ENCODE measurements around the gene TBCK. TPM values are rescaled to one million over a fixed set of nuclear protein-coding genes. Genes with fewer than 3 reads are reported as not detected.

TBCK gene
- polyA plus RNA-seq, 1 of the 3 experiments (the other 2 are of a cell fraction), result 14.6 TPM

- TF ChIP-seq REST (IDR thresholded peaks at IDR 0.05; ENCODE audit: low read depth, low read length), result no peak
- TF ChIP-seq MXI1 (IDR thresholded peaks at IDR 0.05; ENCODE audit: low read depth, low read length), result no peak
- no peak for TF ChIP-seq RCOR1 (IDR thresholded peaks at IDR 0.05; ENCODE audit: low read length)
- no peak for TF ChIP-seq RFX5 (IDR thresholded peaks at IDR 0.05; ENCODE audit: low read length)
Observed at GRCh38 chr4:106021737-106022410, 294.1 kb downstream of the TBCK start (continued).

- Histone ChIP-seq H3K36me3 (replicated peaks in 1 of 2; ENCODE audit: control insufficient read depth in 1 of 2, insufficient read depth in 2 of 2, low read length in 1 of 2) (no peaks in the 10 kb centered on the region), H3K4me3 (ENCODE audit: low read depth in 2 of 2, low read length in 1 of 2) (no peak overlapping the region), H3K9ac (no peak overlapping the region), H3K27me3 (ENCODE audit: insufficient read depth) (no peaks in the 10 kb centered on the region), H3K9me3 (no peaks in the 10 kb centered on the region), H3K27ac (ENCODE audit: low read depth in 2 of 2, low read length in 1 of 2) (peak overlapping the region in 1 of 2 experiments; percentile 42; a peak in 2 of 4 replicates), H4K20me1 (ENCODE audit: insufficient read depth) (no peaks in the 10 kb centered on the region), H3K9me2 (no peaks in the 10 kb centered on the region), H3K4me1 (ENCODE audit: control insufficient read depth in 1 of 2, insufficient read depth in 2 of 2, low read depth in 1 of 2, low read length in 1 of 2) (no peaks in the 10 kb centered on the region), H3F3A (replicated peaks; ENCODE audit: insufficient read depth) (no peaks in the 10 kb centered on the region), H3K4me2 (no peak overlapping the region), H2AFZ (ENCODE audit: low read depth) (no peak overlapping the region), H3K79me2 (ENCODE audit: insufficient read depth) (no peaks in the 10 kb centered on the region)
- no peak for DNase-seq
- ChIA-PET POLR2A (no interaction called here), CTCF (no interaction called here)
- TF ChIP-seq TEAD4 (IDR thresholded peaks at IDR 0.05; ENCODE audit: borderline replicate concordance, insufficient read depth), result peak; percentile 44; the same call in 1 of the 2 replicates
- TF ChIP-seq GABPA (IDR thresholded peaks at IDR 0.05; ENCODE audit: low read depth), result no peak
- peak in 1 of 2 experiments; percentile 46; a peak in 1 of 4 replicates for TF ChIP-seq EP300 (IDR thresholded peaks at IDR 0.05; ENCODE audit: borderline replicate concordance in 1 of 2, low read depth in 1 of 2, low read length in 1 of 2)
- no peak for TF ChIP-seq RCOR1 (IDR thresholded peaks at IDR 0.05; ENCODE audit: low read length)
- TF ChIP-seq ZBTB33 (IDR thresholded peaks at IDR 0.05; ENCODE audit: borderline replicate concordance, low read depth), result 0 out of 2 replicates have a peak, but pooled peaks have one; percentile 44
- TF ChIP-seq REST (IDR thresholded peaks at IDR 0.05; ENCODE audit: low read depth, low read length), result no peak
- no peak for TF ChIP-seq GATA2 (CRISPR knock-in tag; IDR thresholded peaks at IDR 0.05)
- TF ChIP-seq POLR2AphosphoS5 (IDR thresholded peaks at IDR 0.05; ENCODE audit: low read depth, low read length), result no peak
- TF ChIP-seq TCF12 (IDR thresholded peaks at IDR 0.05), result peak; percentile 72
- peak; percentile 71 for TF ChIP-seq MEF2A (IDR thresholded peaks at IDR 0.05; ENCODE audit: borderline replicate concordance, low read depth)
- TF ChIP-seq FOSL2 (IDR thresholded peaks at IDR 0.05; ENCODE audit: borderline replicate concordance, low read depth), result peak; percentile 12; the same call in 1 of the 2 replicates
- no peak for TF ChIP-seq EZH2phosphoT487 (IDR thresholded peaks at IDR 0.05; ENCODE audit: borderline replicate concordance, low read depth)
- TF ChIP-seq USF1 (IDR thresholded peaks at IDR 0.05; ENCODE audit: borderline replicate concordance, low read depth), result no peak
- TF ChIP-seq NRF1 (IDR thresholded peaks at IDR 0.05; ENCODE audit: low read depth, low read length), result no peak
- no peak for TF ChIP-seq IRF3 (IDR thresholded peaks at IDR 0.05; ENCODE audit: low read depth, low read length)
- TF ChIP-seq MXI1 (IDR thresholded peaks at IDR 0.05; ENCODE audit: low read depth, low read length), result no peak
- no peak for TF ChIP-seq FOXJ3 (CRISPR knock-in tag; IDR thresholded peaks at IDR 0.05)
- TF ChIP-seq ELF1 (IDR thresholded peaks at IDR 0.05), result no peak
Observed at GRCh38 chr4:106019771-106020170, 296.2 kb downstream of the TBCK start.

All from SK-N-SH (cell line).